Neuronal stem cell (in vitro differentiated cells): ENCODE measurements around the gene ELAVL3. TPM values are rescaled to one million over a fixed set of nuclear protein-coding genes. Genes with fewer than 3 reads are reported as not detected.
A peak's percentile ranks its signal among the peaks of the same experiment; 100 is the strongest.

ENCODE experiments used
- DNase-seq: peaks from one replicate; pipeline ENCODE4 v3.0.0-alpha.2; 2013; ENCODE audit warnings: low spot score
- H2AFZ ChIP-seq: one replicate; pipeline ENCODE4 v1.6.1; 2013; ENCODE audit warnings: mild to moderate bottlenecking, low read length, inconsistent platforms
- H2AK5ac ChIP-seq: 2 replicates; pipeline ENCODE4 v1.6.1; 2013; ENCODE audit warnings: low read depth, mild to moderate bottlenecking, inconsistent platforms, low read length, moderate library complexity, mixed read lengths
- H2BK120ac ChIP-seq: 2 replicates; pipeline ENCODE4 v1.6.1; 2013; ENCODE audit warnings: low read depth, mild to moderate bottlenecking, inconsistent platforms, low read length, moderate library complexity, mixed read lengths
- H2BK12ac ChIP-seq: one replicate; pipeline ENCODE4 v1.6.1; 2013; ENCODE audit warnings: low read length, inconsistent platforms
- H2BK15ac ChIP-seq: 2 replicates; pipeline ENCODE4 v1.6.1; 2013; ENCODE audit warnings: mild to moderate bottlenecking, low read length, inconsistent platforms, mixed read lengths
- H2BK5ac ChIP-seq: one replicate; pipeline ENCODE4 v1.6.1; 2013; ENCODE audit warnings: inconsistent platforms, mild to moderate bottlenecking, low read length, moderate library complexity
- H3K14ac ChIP-seq: one replicate; pipeline ENCODE4 v1.6.1; 2013; ENCODE audit warnings: low read length, inconsistent platforms
- H3K18ac ChIP-seq: 2 replicates; pipeline ENCODE4 v1.6.1; 2013; ENCODE audit warnings: low read length, inconsistent platforms
- H3K23ac ChIP-seq: 2 replicates; pipeline ENCODE4 v1.6.1; 2013; ENCODE audit warnings: low read depth, mild to moderate bottlenecking, mixed read lengths, low read length, inconsistent platforms; ENCODE audit not compliant: poor library complexity
- H3K27ac ChIP-seq: replicated peaks from 3 replicates; pipeline ENCODE4 v1.5.1; 2013; ENCODE audit warnings: low read length, inconsistent platforms
- H3K27me3 ChIP-seq, 3 experiments: 2 replicates each; pipeline ENCODE4 v1.6.1; 2013; ENCODE audit warnings: low read length in 3 of 3, mild to moderate bottlenecking in 2 of 3, inconsistent platforms in 1 of 3, low read depth in 1 of 3, mixed read lengths in 1 of 3, moderate library complexity in 1 of 3; ENCODE audit not compliant: control insufficient read depth in 3 of 3, insufficient read depth in 3 of 3
- H3K36me3 ChIP-seq, 2 donors: replicated peaks in 1 of 2; 2 replicates each; pipeline ENCODE4 v1.6.1; 2013; ENCODE audit warnings: low read length in 2 of 2; ENCODE audit not compliant: control insufficient read depth in 2 of 2, insufficient read depth in 2 of 2
- H3K4ac ChIP-seq: 2 replicates; pipeline ENCODE4 v1.6.1; 2013; ENCODE audit warnings: inconsistent platforms, mild to moderate bottlenecking, low read length, moderate library complexity
- H3K4me1 ChIP-seq, 2 donors: 1 replicate in 1 of 2; 2 replicates in 1 of 2; pipeline ENCODE4 v1.6.1; 2013; ENCODE audit warnings: low read length in 2 of 2, low read depth in 1 of 2; ENCODE audit not compliant: control insufficient read depth in 2 of 2, insufficient read depth in 1 of 2
- H3K4me2 ChIP-seq: one replicate; pipeline ENCODE4 v1.6.1; 2013; ENCODE audit warnings: mild to moderate bottlenecking, low read length, inconsistent platforms; ENCODE audit not compliant: insufficient read depth, poor library complexity, severe bottlenecking
- H3K4me3 ChIP-seq, 2 donors: 2 replicates each; pipeline ENCODE4 v1.5.1; 2013; ENCODE audit warnings: low read length in 2 of 2, mild to moderate bottlenecking in 2 of 2, inconsistent platforms in 1 of 2, moderate library complexity in 1 of 2
- H3K79me1 ChIP-seq: one replicate; pipeline ENCODE4 v1.6.1; 2013; ENCODE audit warnings: low read depth, mild to moderate bottlenecking, inconsistent platforms, low read length, moderate library complexity
- H3K9ac ChIP-seq: one replicate; pipeline ENCODE4 v1.6.1; 2013; ENCODE audit warnings: mild to moderate bottlenecking, low read depth, low read length, inconsistent platforms; ENCODE audit not compliant: poor library complexity
- H3K9me3 ChIP-seq, 2 donors: replicated peaks in 1 of 2; 2 replicates each; pipeline versions ENCODE3 to v1.6.1; 2013; ENCODE audit warnings: low read length in 2 of 2, mild to moderate bottlenecking in 2 of 2, inconsistent platforms in 1 of 2, low read depth in 1 of 2, mixed read lengths in 1 of 2, moderate library complexity in 1 of 2; ENCODE audit not compliant: control insufficient read depth in 2 of 2, insufficient read depth in 1 of 2
- H4K8ac ChIP-seq: one replicate; pipeline ENCODE4 v1.6.1; 2013; ENCODE audit warnings: low read depth, mild to moderate bottlenecking, inconsistent platforms, low read length, moderate library complexity
- H4K91ac ChIP-seq: one replicate; pipeline ENCODE4 v1.6.1; 2013; ENCODE audit warnings: low read length, low read depth, mild to moderate bottlenecking, inconsistent platforms; ENCODE audit not compliant: poor library complexity
- WGBS, 2 donors: extraction: QIAGEN DNeasy Blood & Tissue Kit; methylation state at CpG; one replicate each; pipeline ENCODE4 v1.1.7; 2013; ENCODE audit warnings: missing lambda C conversion rate in 2 of 2, mixed read lengths in 1 of 2; ENCODE audit not compliant: insufficient read length in 2 of 2, insufficient replicate concordance in 1 of 2; ENCODE audit errors: extremely low coverage in 2 of 2; 5-methylcytosine and 5-hydroxymethylcytosine counted together
- polyA plus RNA-seq, 2 experiments: library from polyadenylated mRNA; stranded (reverse); fragments of 200-250 nt; gene quantifications; one replicate each; pipeline ENCODE4 v1.2.3, GENCODE V29; 2013

The ELAVL3 gene
- polyA plus RNA-seq (2013, experiment 1 of 2), result 0.98 TPM
- polyA plus RNA-seq (2013, experiment 2 of 2), result 0.86 TPM

- Histone ChIP-seq H2BK12ac (no peak within 1 kb of the TSS), H3K27ac (no peak within 1 kb of the TSS), H3K4me2 (peak within 1 kb of the TSS; percentile 38), H3K9me3 (peaks cover 0 to 4% of the 10 kb centered on the region in 2 donors), H3K14ac (peak within 1 kb of the TSS; percentile 73), H3K18ac (peak within 1 kb of the TSS; percentile 46), H3K4me1 (peaks cover 0 to 5% of the 10 kb centered on the region in 2 donors), H2BK15ac (no peak within 1 kb of the TSS), H4K8ac (no peak within 1 kb of the TSS), H3K4me3 (peak within 1 kb of the TSS in 1 of 2 donors; percentile 90), H3K79me1 (no peaks in the 10 kb centered on the region), H3K9ac (no peak within 1 kb of the TSS), H2BK120ac (no peak within 1 kb of the TSS), H3K23ac (peak within 1 kb of the TSS; percentile 90), H2BK5ac (no peak within 1 kb of the TSS), H2AK5ac (peak within 1 kb of the TSS; percentile 3), H3K36me3 (peaks cover 0 to 32% of the 10 kb centered on the region in 2 donors), H3K4ac (no peak within 1 kb of the TSS), H4K91ac (no peak within 1 kb of the TSS), H2AFZ (peak within 1 kb of the TSS; percentile 91), H3K27me3 (peaks cover 0 to 41% (median 16%) of the 10 kb centered on the region in 3 experiments)
- DNase-seq, result no peak
- WGBS, 2 donors, result no CpG with 5 or more reads among the region's 77 CpGs
These were observed at the start of gene ELAVL3 for GRCh38 chr19:11480715-11481533. Gene ELAVL3, minus strand, starts transcription at chr19:11481046. Its CDS starts 438 bp downstream, at chr19:11480608.

GRCh38 chr19:11530432-11530831 is 49.6 kb upstream of the ELAVL3 start:
- Histone ChIP-seq H2AK5ac (no peak overlapping the region), H3K27me3 (no peaks in the 10 kb centered on the region), H3K4me3 (peak overlapping the region in 1 of 2 donors; percentile 20), H3K27ac (no peak overlapping the region), H3K9ac (no peak overlapping the region), H4K91ac (no peak overlapping the region), H3K14ac (no peak overlapping the region), H2BK5ac (no peak overlapping the region), H4K8ac (no peak overlapping the region), H3K36me3 (no peaks in the 10 kb centered on the region), H2BK12ac (no peak overlapping the region), H2AFZ (peak overlapping the region; percentile 1), H2BK15ac (no peak overlapping the region), H3K4ac (no peak overlapping the region), H3K79me1 (no peaks in the 10 kb centered on the region), H3K18ac (no peak overlapping the region), H2BK120ac (no peak overlapping the region), H3K4me1 (no peaks in the 10 kb centered on the region), H3K9me3 (no peaks in the 10 kb centered on the region), H3K23ac (no peak overlapping the region), H3K4me2 (no peak overlapping the region)
- DNase-seq, result no peak
- WGBS, 2 donors, result no CpG with 5 or more reads among the region's 9 CpGs

- Histone ChIP-seq H3K4me2 (peak within 1 kb of the TSS; percentile 54), H3K27ac (peak within 1 kb of the TSS; percentile 89), H3K36me3 (no peaks in the 10 kb centered on the region), H3K18ac (peak within 1 kb of the TSS; percentile 97), H3K23ac (peak within 1 kb of the TSS; percentile 68), H3K4ac (no peak within 1 kb of the TSS), H2AK5ac (no peak within 1 kb of the TSS), H3K79me1 (no peaks in the 10 kb centered on the region), H2BK5ac (no peak within 1 kb of the TSS), H2BK15ac (no peak within 1 kb of the TSS), H2BK12ac (no peak within 1 kb of the TSS), H3K27me3 (no peaks in the 10 kb centered on the region), H3K14ac (peak within 1 kb of the TSS; percentile 64), H3K4me3 (peak within 1 kb of the TSS; percentile 69 to 96), H2AFZ (peak within 1 kb of the TSS; percentile 98), H4K8ac (no peak within 1 kb of the TSS), H2BK120ac (no peak within 1 kb of the TSS), H3K9me3 (no peaks in the 10 kb centered on the region), H4K91ac (no peak within 1 kb of the TSS), H3K4me1 (no peaks in the 10 kb centered on the region), H3K9ac (peak within 1 kb of the TSS; percentile 91)
- peak; percentile 97 for DNase-seq
- no CpG with 5 or more reads among the region's 47 CpGs for WGBS, 2 donors
These were observed 47.9 kb upstream of the ELAVL3 start, which contains the start of gene ECSIT for GRCh38 chr19:11528551-11529341. Gene ECSIT, minus strand, starts transcription at chr19:11529134. Its CDS starts 9,964 bp downstream, at chr19:11519170.

- no peak for DNase-seq
- no peak overlapping the region for H2BK12ac ChIP-seq
- no peak overlapping the region for H3K4ac ChIP-seq
- H3K79me1 ChIP-seq, result no peaks in the 10 kb centered on the region
- H3K9ac ChIP-seq, result no peak overlapping the region
- H2BK15ac ChIP-seq, result no peak overlapping the region
- H2AK5ac ChIP-seq, result no peak overlapping the region
- WGBS, 2 donors, result no CpG with 5 or more reads among the region's 9 CpGs
- no peak overlapping the region for H3K18ac ChIP-seq
- peaks cover 0 to 14% of the 10 kb centered on the region in 2 donors for H3K36me3 ChIP-seq
- no peak overlapping the region for H3K14ac ChIP-seq
- H3K4me1 ChIP-seq, result no peaks in the 10 kb centered on the region
- H3K27me3 ChIP-seq, result no peaks in the 10 kb centered on the region
- H4K91ac ChIP-seq, result no peak overlapping the region
- H2AFZ ChIP-seq, result no peak overlapping the region
- H3K4me3 ChIP-seq, result no peak overlapping the region
- no peak overlapping the region for H3K23ac ChIP-seq
- H2BK120ac ChIP-seq, result no peak overlapping the region
- H3K9me3 ChIP-seq, result no peaks in the 10 kb centered on the region
- no peak overlapping the region for H3K4me2 ChIP-seq
- no peak overlapping the region for H3K27ac ChIP-seq
- H4K8ac ChIP-seq, result no peak overlapping the region
- H2BK5ac ChIP-seq, result no peak overlapping the region
These were observed 38.3 kb upstream of the ELAVL3 start for GRCh38 chr19:11519138-11519537.
